GM18868 (cell line): ENCODE measurements around the gene MGME1.
A peak's percentile ranks its signal among the peaks of the same experiment; 100 is the strongest.

Source experiments
- ATAC-seq: cut with Tn5 transposase; IDR thresholded peaks from one replicate; pipeline ENCODE4 v1.9.1; 2021; ENCODE audit warnings: mild to moderate bottlenecking, moderate library complexity; ENCODE audit not compliant: unreplicated experiment

MGME1 gene

GRCh38 chr20:17940224-17940971, 28.4 kb upstream of the MGME1 start:
- no peak for ATAC-seq

GRCh38 chr20:17941087-17941825, 27.6 kb upstream of the MGME1 start:
- ATAC-seq, result no peak

- ATAC-seq, result no peak
Measured at GRCh38 chr20:17941826-17942196, 27.0 kb upstream of the MGME1 start.

GRCh38 chr20:17943343-17943742, 25.5 kb upstream of the MGME1 start:
- ATAC-seq, result peak; percentile 48

GRCh38 chr20:17944854-17945474, 23.9 kb upstream of the MGME1 start:
- no peak for ATAC-seq

GRCh38 chr20:17946040-17946439, 22.8 kb upstream of the MGME1 start:
- no peak for ATAC-seq

- no peak for ATAC-seq
Measured at GRCh38 chr20:17946572-17947473, 22.0 kb upstream of the MGME1 start.

- ATAC-seq, result no peak
Measured at GRCh38 chr20:17947474-17947815, 21.4 kb upstream of the MGME1 start.

GRCh38 chr20:17948442-17948841, 20.4 kb upstream of the MGME1 start:
- ATAC-seq, result no peak

GRCh38 chr20:17949899-17950298, 18.9 kb upstream of the MGME1 start:
- no peak for ATAC-seq

GRCh38 chr20:17950670-17951069, 18.1 kb upstream of the MGME1 start:
- no peak for ATAC-seq

GRCh38 chr20:17951323-17951722, 17.5 kb upstream of the MGME1 start:
- ATAC-seq, result no peak

GRCh38 chr20:17952692-17953684, 15.8 kb upstream of the MGME1 start:
- ATAC-seq, result no peak

- no peak for ATAC-seq
Measured at GRCh38 chr20:17953935-17954334, 14.9 kb upstream of the MGME1 start.

GRCh38 chr20:17955302-17955701, 13.5 kb upstream of the MGME1 start:
- no peak for ATAC-seq

GRCh38 chr20:17956099-17956685, 12.6 kb upstream of the MGME1 start:
- ATAC-seq, result no peak

- ATAC-seq, result no peak
Measured at GRCh38 chr20:17957505-17958363, 11.1 kb upstream of the MGME1 start.

GRCh38 chr20:17958373-17959256, 10.2 kb upstream of the MGME1 start:
- ATAC-seq, result no peak
